Ishikawa (cell line): Measurements from ENCODE around the gene SRGAP1.

Experiments used
- CEBPB ChIP-seq: IDR thresholded peaks from 2 replicates; pipeline ENCODE4 v1.6.1; 2012
- CREB1 ChIP-seq: IDR thresholded peaks from 2 replicates; pipeline ENCODE4 v1.6.1; 2012; ENCODE audit warnings: low read depth
- EGR1 ChIP-seq: IDR thresholded peaks from 2 replicates; pipeline ENCODE4 v1.6.1; 2012
- EP300 ChIP-seq: IDR thresholded peaks from 2 replicates; pipeline ENCODE4 v1.6.1; 2012; ENCODE audit warnings: borderline replicate concordance
- NFIC ChIP-seq: IDR thresholded peaks from 2 replicates; pipeline ENCODE4 v1.6.1; 2012
- RAD21 ChIP-seq: IDR thresholded peaks from 2 replicates; pipeline ENCODE4 v1.6.1; 2012; ENCODE audit warnings: low read depth
- TAF1 ChIP-seq: IDR thresholded peaks from 2 replicates; pipeline ENCODE4 v1.6.1; 2012; ENCODE audit warnings: low read depth, mild to moderate bottlenecking
- TCF12 ChIP-seq: IDR thresholded peaks from 2 replicates; pipeline ENCODE4 v1.6.1; 2012; ENCODE audit warnings: low read depth
- TEAD4 ChIP-seq: IDR thresholded peaks from 2 replicates; pipeline ENCODE4 v1.6.1; 2012
- YY1 ChIP-seq: IDR thresholded peaks from 2 replicates; pipeline ENCODE4 v1.6.1; 2012; ENCODE audit warnings: low read depth
- ZBTB7A ChIP-seq: IDR thresholded peaks from 2 replicates; pipeline ENCODE4 v1.6.1; 2012; ENCODE audit warnings: low read depth
- TF ChIP-seq, protein P1 (sequence below): IDR thresholded peaks from 2 replicates; pipeline ENCODE4 v1.6.1; 2012; ENCODE audit warnings: low read depth, mild to moderate bottlenecking
- TF ChIP-seq, protein P2 (sequence below): IDR thresholded peaks from 2 replicates; pipeline ENCODE4 v1.6.1; 2012
- TF ChIP-seq, protein P3 (sequence below): IDR thresholded peaks from 2 replicates; pipeline ENCODE4 v1.6.1; 2012

DNA sequence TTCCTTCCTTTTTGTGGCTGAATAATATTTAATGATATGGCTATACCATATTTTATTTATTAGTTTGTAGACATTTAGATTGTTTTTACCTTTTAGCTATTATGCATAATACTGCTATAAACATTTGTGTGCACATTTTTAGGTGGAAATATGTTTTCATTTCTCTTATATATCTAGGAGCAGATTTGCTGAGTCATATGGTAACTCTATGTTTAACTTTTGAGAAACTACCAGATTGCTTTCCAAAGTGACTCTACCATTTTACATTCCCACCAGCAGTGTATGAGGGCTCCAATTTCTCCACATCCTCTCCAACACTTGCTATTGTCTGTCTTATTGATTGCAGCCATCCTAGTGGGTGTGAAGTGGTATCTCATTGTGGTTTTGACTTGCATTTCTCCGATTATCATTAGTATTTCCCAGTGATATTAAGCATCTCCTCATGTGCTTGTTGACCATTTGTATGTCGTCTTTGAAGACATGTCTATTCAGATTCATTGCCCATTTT lies 217.4 kb downstream of the SRGAP1 start:
- TF ChIP-seq EP300, result no peak
- TF ChIP-seq, protein P1, sequence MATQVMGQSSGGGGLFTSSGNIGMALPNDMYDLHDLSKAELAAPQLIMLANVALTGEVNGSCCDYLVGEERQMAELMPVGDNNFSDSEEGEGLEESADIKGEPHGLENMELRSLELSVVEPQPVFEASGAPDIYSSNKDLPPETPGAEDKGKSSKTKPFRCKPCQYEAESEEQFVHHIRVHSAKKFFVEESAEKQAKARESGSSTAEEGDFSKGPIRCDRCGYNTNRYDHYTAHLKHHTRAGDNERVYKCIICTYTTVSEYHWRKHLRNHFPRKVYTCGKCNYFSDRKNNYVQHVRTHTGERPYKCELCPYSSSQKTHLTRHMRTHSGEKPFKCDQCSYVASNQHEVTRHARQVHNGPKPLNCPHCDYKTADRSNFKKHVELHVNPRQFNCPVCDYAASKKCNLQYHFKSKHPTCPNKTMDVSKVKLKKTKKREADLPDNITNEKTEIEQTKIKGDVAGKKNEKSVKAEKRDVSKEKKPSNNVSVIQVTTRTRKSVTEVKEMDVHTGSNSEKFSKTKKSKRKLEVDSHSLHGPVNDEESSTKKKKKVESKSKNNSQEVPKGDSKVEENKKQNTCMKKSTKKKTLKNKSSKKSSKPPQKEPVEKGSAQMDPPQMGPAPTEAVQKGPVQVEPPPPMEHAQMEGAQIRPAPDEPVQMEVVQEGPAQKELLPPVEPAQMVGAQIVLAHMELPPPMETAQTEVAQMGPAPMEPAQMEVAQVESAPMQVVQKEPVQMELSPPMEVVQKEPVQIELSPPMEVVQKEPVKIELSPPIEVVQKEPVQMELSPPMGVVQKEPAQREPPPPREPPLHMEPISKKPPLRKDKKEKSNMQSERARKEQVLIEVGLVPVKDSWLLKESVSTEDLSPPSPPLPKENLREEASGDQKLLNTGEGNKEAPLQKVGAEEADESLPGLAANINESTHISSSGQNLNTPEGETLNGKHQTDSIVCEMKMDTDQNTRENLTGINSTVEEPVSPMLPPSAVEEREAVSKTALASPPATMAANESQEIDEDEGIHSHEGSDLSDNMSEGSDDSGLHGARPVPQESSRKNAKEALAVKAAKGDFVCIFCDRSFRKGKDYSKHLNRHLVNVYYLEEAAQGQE, result no peak
- no peak for TF ChIP-seq NFIC
- TF ChIP-seq YY1, result no peak
- no peak for TF ChIP-seq CEBPB
- TF ChIP-seq ZBTB7A, result no peak
- TF ChIP-seq TAF1, result no peak
- no peak for TF ChIP-seq EGR1
- TF ChIP-seq, protein P2, sequence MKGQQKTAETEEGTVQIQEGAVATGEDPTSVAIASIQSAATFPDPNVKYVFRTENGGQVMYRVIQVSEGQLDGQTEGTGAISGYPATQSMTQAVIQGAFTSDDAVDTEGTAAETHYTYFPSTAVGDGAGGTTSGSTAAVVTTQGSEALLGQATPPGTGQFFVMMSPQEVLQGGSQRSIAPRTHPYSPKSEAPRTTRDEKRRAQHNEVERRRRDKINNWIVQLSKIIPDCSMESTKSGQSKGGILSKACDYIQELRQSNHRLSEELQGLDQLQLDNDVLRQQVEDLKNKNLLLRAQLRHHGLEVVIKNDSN, result no peak
- no peak for TF ChIP-seq TCF12
- no peak for TF ChIP-seq CREB1
- no peak for TF ChIP-seq TEAD4
- TF ChIP-seq, protein P3, sequence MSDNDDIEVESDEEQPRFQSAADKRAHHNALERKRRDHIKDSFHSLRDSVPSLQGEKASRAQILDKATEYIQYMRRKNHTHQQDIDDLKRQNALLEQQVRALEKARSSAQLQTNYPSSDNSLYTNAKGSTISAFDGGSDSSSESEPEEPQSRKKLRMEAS, result no peak
- no peak for TF ChIP-seq RAD21
